ENCODE data around the gene POLRMT.

POLRMT gene

GRCh38 chr19:577439-578392 lies 55.6 kb downstream of the POLRMT start:
- no peak for DNase-seq (ENCODE audit: low spot score)

GRCh38 chr19:576768-577438 lies 56.4 kb downstream of the POLRMT start:
- DNase-seq (ENCODE audit: low spot score) = no peak

GRCh38 chr19:575527-576506 lies 57.5 kb downstream of the POLRMT start:
- no peak for DNase-seq (ENCODE audit: low spot score)

GRCh38 chr19:574658-575526 lies 58.4 kb downstream of the POLRMT start:
- DNase-seq (ENCODE audit: low spot score) = no peak

GRCh38 chr19:573519-573825 lies 59.9 kb downstream of the POLRMT start:
- DNase-seq (ENCODE audit: low spot score) = no peak

DNA sequence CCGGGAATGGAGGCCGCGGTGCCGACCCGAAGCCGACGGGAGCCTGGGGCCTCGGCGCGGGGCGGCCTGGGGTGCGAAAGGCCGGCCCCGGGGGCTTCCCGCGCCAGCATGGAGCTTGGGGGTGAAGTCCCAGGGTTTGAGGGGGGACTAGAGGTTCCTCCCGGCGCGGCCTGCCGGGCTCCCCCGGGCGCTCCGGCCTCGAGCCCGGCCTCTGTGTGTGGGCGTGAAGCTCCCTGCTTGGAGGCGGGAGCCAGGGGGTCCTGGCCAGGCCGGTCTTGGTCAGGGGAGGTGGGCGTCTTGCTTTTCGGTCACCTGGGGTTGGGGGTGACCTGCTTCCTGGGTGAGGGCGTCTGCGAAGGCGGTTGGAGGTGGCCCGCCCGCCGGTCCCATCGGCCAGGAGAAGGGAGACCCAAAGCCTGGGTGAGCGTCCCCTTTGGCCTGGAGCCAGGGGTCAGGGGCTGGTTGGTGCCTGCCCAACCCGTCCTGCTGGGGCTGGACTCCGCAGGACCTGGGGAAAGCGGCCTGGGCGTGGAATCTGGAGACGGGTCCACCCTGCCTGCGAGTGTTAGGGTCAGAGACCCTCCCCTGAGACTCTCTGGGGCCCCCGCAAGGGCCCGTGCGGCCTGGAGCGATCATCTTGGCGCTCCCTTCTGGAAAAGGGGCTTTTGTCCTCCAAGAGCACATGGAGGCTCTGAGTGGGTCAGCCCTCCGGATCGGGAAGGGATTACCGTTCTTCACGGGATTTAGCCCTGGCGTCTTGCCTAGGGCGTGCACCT lies 60.4 kb downstream of the POLRMT start:
- no peak for DNase-seq (ENCODE audit: low spot score)

DNA sequence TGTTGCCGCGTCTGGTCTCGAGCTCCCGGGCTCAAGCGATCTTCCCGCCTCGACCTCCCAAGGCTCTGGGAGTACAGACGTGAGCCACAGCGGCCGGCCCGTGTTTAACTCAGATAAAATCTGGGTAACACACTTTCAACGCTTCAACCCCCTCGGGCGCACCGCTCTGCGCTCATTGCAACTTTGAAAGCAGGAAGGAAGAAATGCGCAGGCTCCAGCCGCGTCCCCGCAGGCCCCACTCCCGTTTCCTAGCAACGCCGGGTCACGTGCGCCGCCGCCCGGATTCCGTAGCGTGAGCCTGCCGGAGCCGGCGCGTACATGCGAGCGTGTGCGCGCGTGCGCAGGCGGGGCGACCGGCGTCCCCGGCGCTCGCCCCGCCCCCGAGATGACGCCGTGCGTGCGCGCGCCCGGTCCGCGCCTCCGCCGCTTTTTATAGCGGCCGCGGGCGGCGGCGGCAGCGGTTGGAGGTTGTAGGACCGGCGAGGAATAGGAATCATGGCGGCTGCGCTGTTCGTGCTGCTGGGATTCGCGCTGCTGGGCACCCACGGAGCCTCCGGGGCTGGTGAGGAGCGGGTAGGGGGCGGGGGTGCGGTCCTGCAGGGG lies 61.1 kb downstream of the POLRMT start, which contains the start of gene BSG:
BSG (plus strand) TSS at position 457 of the 603 bp plus-strand sequence; CDS start at position 496, 39 bp downstream.
- peak; percentile 98 for DNase-seq (ENCODE audit: low spot score)

- no peak for DNase-seq (ENCODE audit: low spot score)
These were observed 61.8 kb downstream of the POLRMT start for GRCh38 chr19:571566-571974.

- peak; percentile 56 for DNase-seq (ENCODE audit: low spot score)
These were observed 62.3 kb downstream of the POLRMT start for GRCh38 chr19:570937-571565.

DNA sequence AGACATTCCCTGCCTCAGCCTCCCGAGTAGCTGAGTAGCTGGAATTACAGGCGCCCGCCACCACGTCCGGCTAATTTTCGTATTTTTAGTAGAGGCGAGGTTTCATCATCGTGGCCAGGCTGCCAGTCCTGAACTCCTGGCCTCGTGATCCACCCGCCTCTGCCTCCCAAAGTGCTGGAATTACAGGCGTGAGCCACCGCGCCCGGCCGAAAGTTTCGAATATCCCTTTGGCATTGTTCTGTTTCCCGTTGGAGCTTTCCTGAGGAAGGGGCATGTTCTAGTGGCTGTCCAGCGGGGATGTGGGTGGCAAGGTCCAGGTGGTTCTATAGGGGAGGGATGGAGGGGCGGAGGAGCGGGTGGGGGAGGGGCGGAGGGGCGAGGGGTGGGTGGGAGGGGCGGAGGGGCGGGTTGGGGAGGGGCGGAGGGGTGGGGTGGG lies 63.1 kb downstream of the POLRMT start:
- DNase-seq (ENCODE audit: low spot score) = no peak

GRCh38 chr19:567296-567900 lies 65.9 kb downstream of the POLRMT start:
- DNase-seq (ENCODE audit: low spot score) = no peak
